HEK293 (cell line): Measurements from ENCODE around the gene RHBDD1.

Experiments used
- CTCF ChIP-seq: fragments of 450-650 bp; formaldehyde crosslinking; IDR thresholded peaks from 2 replicates; pipeline ENCODE4 v1.5.1; 2016; ENCODE audit warnings: missing biosample characterization, missing genetic modification characterization
- ZNF266 ChIP-seq: fragments of 450-650 bp; formaldehyde crosslinking; IDR thresholded peaks from 2 replicates; pipeline ENCODE4 v1.5.1; 2016; ENCODE audit warnings: missing biosample characterization, missing genetic modification characterization, low read depth
- ZSCAN5A ChIP-seq: fragments of 450-650 bp; formaldehyde crosslinking; IDR thresholded peaks from 2 replicates; pipeline ENCODE4 v1.5.1; 2016; ENCODE audit warnings: missing biosample characterization, missing genetic modification characterization

- no peak for TF ChIP-seq ZSCAN5A (tag by site-specific recombination)
- no peak for TF ChIP-seq ZNF266
- TF ChIP-seq CTCF (tag by site-specific recombination): no peak
Observed at GRCh38 chr2:227043981-227044380, 208.1 kb downstream of the RHBDD1 start.
